Measurements from ENCODE around the gene PRR5. TPM values are rescaled to one million over a fixed set of nuclear protein-coding genes. Genes with fewer than 3 reads are reported as not detected.

PRR5 gene
- total and polyA plus RNA-seq, 2 donors (not counting 1 experiment from before 2014, with no cell fraction given): 18.4 to 36.1 TPM

- Histone ChIP-seq H4K20me1 (ENCODE audit: control insufficient read depth, insufficient read depth, low read length, poor library complexity, severe bottlenecking) (no peaks in the 10 kb centered on the region), H3K79me2 (ENCODE audit: control insufficient read depth, insufficient read depth, low read length) (no peaks in the 10 kb centered on the region), H3K4me2 (replicated peaks; ENCODE audit: low read depth, low read length, poor library complexity, severe bottlenecking) (no peak overlapping the region), H3K4me3 (ENCODE audit: control extremely low read depth in 1 of 5, extremely low read depth in 1 of 5, insufficient read depth in 1 of 5, low read depth in 2 of 5, low read length in 4 of 5) (no peak overlapping the region), H2AFZ (ENCODE audit: insufficient read depth, low read depth, low read length, poor library complexity, severe bottlenecking) (no peak overlapping the region), H3K27ac (ENCODE audit: low read length in 2 of 2) (no peak overlapping the region), H3K27me3 (replicated peaks in 1 of 4; ENCODE audit: control extremely low read depth in 1 of 4, control insufficient read depth in 3 of 4, insufficient read depth in 4 of 4, low read length in 3 of 4) (peaks cover 0 to 2% (median 0%) of the 10 kb centered on the region in 4 experiments), H3K9me3 (ENCODE audit: control extremely low read depth in 1 of 3, control insufficient read depth in 2 of 3, insufficient read depth in 1 of 3, low read length in 2 of 3) (no peaks in the 10 kb centered on the region), H3K36me3 (replicated peaks in 1 of 2; ENCODE audit: control extremely low read depth in 1 of 2, control insufficient read depth in 1 of 2, extremely low read depth in 1 of 2, insufficient read depth in 2 of 2, low read length in 1 of 2) (no peaks in the 10 kb centered on the region), H3K4me1 (ENCODE audit: control insufficient read depth in 2 of 2, insufficient read depth in 2 of 2, low read length in 2 of 2) (peaks cover 13% of the 10 kb centered on the region in 2 donors), H3K9ac (ENCODE audit: low read length) (no peak overlapping the region)
- Mint-ChIP-seq H3K9me3 (ENCODE audit: insufficient read depth) (no peaks in the 10 kb centered on the region), H3K4me1 (peaks cover 8% of the 10 kb centered on the region), H3K27me3 (no peaks in the 10 kb centered on the region), H3K4me3 (no peak overlapping the region), H3K27ac (no peak overlapping the region)
- intact Hi-C loops (cut with micrococcal nuclease): no loop called here
- ATAC-seq (ENCODE audit: low read depth) (no peak), DNase-seq (no peak)
- TF ChIP-seq EZH2 (IDR thresholded peaks at IDR 0.05; ENCODE audit: borderline replicate concordance, insufficient read depth, low read depth, low read length, poor library complexity, severe bottlenecking): no peak
- TF ChIP-seq CTCF (IDR thresholded peaks at IDR 0.05): no peak
- WGBS (ENCODE audit: insufficient coverage): 84% methylated on average over 9 of the region's 9 CpGs
- ChIA-PET POLR2A (no interaction called here), CTCF (interaction anchor here (1.1 kb wide), 1 partner anchor 9 kb away, joined by 3 read pairs; no protein-coding TSS in a partner anchor)
Observed at GRCh38 chr22:44689915-44690524, 12.0 kb upstream of the PRR5 start.

GRCh38 chr22:44691796-44692661 is 10.0 kb upstream of the PRR5 start:
- no peak overlapping the region for H3K27ac Mint-ChIP-seq
- no peak for DNase-seq

More at GRCh38 chr22:44691796-44692661, 10.0 kb upstream of the PRR5 start:
- Mint-ChIP-seq H3K9me3 (ENCODE audit: insufficient read depth) (no peaks in the 10 kb centered on the region), H3K27me3 (no peaks in the 10 kb centered on the region), H3K4me1 (no peaks in the 10 kb centered on the region), H3K4me3 (no peak overlapping the region)
- Histone ChIP-seq H3K9ac (ENCODE audit: low read length) (no peak overlapping the region), H3K27me3 (replicated peaks in 1 of 4; ENCODE audit: control extremely low read depth in 1 of 4, control insufficient read depth in 3 of 4, insufficient read depth in 4 of 4, low read length in 3 of 4) (peaks cover 0 to 2% (median 0%) of the 10 kb centered on the region in 4 experiments), H3K4me2 (replicated peaks; ENCODE audit: low read depth, low read length, poor library complexity, severe bottlenecking) (no peak overlapping the region), H3K36me3 (replicated peaks in 1 of 2; ENCODE audit: control extremely low read depth in 1 of 2, control insufficient read depth in 1 of 2, extremely low read depth in 1 of 2, insufficient read depth in 2 of 2, low read length in 1 of 2) (no peaks in the 10 kb centered on the region), H2AFZ (ENCODE audit: insufficient read depth, low read depth, low read length, poor library complexity, severe bottlenecking) (no peak overlapping the region), H3K79me2 (ENCODE audit: control insufficient read depth, insufficient read depth, low read length) (no peaks in the 10 kb centered on the region), H3K4me3 (ENCODE audit: control extremely low read depth in 1 of 5, extremely low read depth in 1 of 5, insufficient read depth in 1 of 5, low read depth in 2 of 5, low read length in 4 of 5) (no peak overlapping the region), H3K9me3 (ENCODE audit: control extremely low read depth in 1 of 3, control insufficient read depth in 2 of 3, insufficient read depth in 1 of 3, low read length in 2 of 3) (no peaks in the 10 kb centered on the region), H3K27ac (ENCODE audit: low read length in 2 of 2) (no peak overlapping the region), H3K4me1 (ENCODE audit: control insufficient read depth in 2 of 2, insufficient read depth in 2 of 2, low read length in 2 of 2) (no peaks in the 10 kb centered on the region), H4K20me1 (ENCODE audit: control insufficient read depth, insufficient read depth, low read length, poor library complexity, severe bottlenecking) (no peaks in the 10 kb centered on the region)
- TF ChIP-seq EZH2 (IDR thresholded peaks at IDR 0.05; ENCODE audit: borderline replicate concordance, insufficient read depth, low read depth, low read length, poor library complexity, severe bottlenecking) (no peak), CTCF (IDR thresholded peaks at IDR 0.05) (no peak)
- no peak for ATAC-seq (ENCODE audit: low read depth)
- ChIA-PET POLR2A (no interaction called here), CTCF (no interaction called here)
- 83% methylated on average over 22 of the region's 24 CpGs for WGBS (ENCODE audit: insufficient coverage)
- intact Hi-C loops (cut with micrococcal nuclease): no loop called here

Measured in B cell (primary cell).